OCI-M1 (cell line): ENCODE data around the gene SHB.
"Not testable (repeated sequence)": the region's sequence is repeated elsewhere in the genome, so short reads cannot be mapped to it uniquely, and the experiment has no call there.

Source experiments
- DNase-seq: peaks from one replicate; lab custom pipeline; 2025; lab: John Stamatoyannopoulos, UW

The SHB gene

GRCh38 chr9:37918665-37919170 is 150.3 kb downstream of the SHB start:
- no peak for DNase-seq

DNA sequence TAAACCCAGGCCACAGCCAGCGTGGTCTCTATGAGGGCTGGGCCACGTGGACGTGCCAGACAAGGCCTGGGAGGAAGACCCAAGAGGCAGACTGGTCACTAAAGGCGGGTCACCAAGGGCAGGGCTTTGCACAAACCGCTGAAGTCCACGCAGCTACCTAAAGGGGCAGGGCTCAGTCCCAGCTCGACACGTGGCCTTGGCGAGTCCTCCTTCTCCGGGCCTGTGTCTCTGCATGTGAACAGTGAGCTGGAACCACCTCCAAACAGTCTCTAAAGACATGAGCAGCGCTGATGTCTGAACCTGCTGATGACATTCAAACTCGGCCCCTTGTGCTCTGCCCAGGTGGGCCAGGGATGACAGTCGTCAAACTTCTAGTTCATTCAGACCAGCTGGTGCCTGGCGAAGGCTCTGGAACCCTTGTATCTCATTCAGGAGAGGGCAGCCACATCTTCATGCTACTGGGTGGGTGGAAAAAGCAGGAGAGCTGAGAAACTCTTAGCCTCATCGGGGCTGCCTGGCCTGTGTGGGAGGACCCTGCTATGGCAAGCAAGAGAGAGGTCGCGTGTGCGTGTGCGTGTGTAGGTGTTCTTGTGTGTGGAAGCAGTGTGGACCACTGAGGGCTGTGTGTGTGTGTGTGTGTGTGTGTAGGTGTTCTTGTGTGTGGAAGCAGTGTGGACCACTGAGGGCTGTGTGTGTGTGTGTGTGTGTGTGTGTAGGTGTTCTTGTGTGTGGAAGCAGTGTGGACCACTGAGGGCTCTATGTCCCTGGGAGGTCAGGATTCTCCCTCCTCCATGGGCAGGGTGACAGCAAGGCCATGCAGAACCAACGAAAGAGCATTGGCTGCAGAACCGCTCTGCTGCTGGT is 151.0 kb downstream of the SHB start:
- no peak for DNase-seq

GRCh38 chr9:37917313-37917731 is 151.7 kb downstream of the SHB start:
- no peak for DNase-seq

- no peak for DNase-seq
Observed at GRCh38 chr9:37916471-37917312, 152.3 kb downstream of the SHB start.

GRCh38 chr9:37915911-37916470 is 153.0 kb downstream of the SHB start:
- DNase-seq, result no peak

GRCh38 chr9:37914701-37915358 is 154.2 kb downstream of the SHB start:
- DNase-seq, result no peak

DNA sequence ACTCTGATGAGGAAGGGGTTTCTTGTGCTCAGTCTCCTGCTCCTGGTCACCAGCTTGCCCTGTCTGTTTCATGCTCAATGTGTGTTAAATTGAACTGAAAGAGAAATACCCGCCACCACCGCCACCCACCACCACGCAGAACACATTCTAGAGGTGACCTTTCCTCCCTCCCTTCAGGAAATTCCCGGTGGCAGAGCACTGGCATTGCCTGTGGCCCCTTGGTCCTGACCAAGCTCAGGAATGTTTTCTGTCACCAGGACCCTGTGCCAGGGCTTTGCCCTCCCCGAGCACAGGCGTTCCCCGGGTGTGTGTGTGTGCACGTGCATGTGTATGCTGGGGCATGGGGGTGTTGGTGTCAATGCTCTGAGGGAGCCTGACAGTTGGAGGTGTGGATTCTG is 154.9 kb downstream of the SHB start:
- DNase-seq, result no peak

- peak; percentile 95 for DNase-seq
Observed at GRCh38 chr9:37913480-37914153, 155.4 kb downstream of the SHB start.

DNA sequence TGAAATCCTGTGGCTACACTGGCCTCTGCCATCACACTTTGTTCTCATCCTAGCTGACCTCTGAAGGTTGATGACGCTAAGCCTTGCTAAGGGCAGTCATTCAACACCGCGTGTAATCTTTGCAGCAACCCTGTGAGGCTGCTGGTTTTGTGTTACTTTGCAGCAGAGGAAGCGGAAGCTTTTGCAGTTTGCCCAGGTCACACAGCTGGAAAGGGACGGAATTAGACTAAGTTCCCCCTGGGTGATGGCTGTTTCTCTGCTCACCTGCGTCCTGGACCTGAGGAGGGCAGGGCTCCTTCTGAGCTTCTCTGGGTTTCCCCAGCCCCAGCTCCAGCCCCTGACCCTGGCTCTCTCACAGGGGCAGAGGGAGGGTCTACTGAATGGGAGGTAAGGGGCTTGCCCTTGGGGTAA is 157.8 kb downstream of the SHB start:
- no peak for DNase-seq

DNA sequence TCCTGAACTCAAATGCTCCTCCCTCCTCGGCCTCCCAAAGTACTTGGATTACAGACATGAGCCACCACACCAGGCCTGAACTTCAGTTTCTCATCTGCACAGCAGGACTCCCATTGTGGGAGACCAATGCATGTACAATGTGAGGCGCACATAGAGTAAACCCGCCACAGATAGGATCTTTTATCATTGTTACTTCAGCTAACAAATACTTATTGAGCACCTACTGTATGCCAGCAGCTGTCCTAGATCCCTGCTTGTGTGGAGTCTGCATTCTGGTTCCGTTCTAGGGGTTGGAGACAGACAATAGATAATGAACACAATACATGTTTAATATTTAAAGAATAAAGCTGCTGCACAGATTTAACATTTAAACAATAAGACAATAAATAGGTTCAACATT is 158.8 kb downstream of the SHB start:
- no peak for DNase-seq

- DNase-seq, result not testable (repeated sequence)
Observed at GRCh38 chr9:37909836-37910235, 159.2 kb downstream of the SHB start.

DNA sequence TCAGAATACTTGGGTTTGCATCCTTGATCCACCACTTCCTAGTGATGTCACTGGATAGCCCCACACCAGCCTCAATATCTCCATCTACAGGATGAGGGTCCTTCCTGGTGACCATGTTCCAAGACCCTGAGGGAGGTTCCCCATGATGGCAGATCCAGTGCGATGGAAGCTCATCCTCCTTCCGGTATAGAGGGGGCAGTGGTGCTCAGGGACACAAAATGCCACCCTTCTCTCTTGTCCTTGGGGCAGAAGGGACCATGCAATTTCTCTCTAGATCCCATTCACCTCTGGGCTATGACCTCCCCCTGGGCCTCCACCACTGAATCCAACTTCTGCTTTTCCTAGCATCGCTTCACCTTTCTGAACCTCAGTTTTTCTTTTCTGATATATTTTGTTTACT is 159.7 kb downstream of the SHB start:
- DNase-seq, result no peak

- peak; percentile 17 for DNase-seq
Observed at GRCh38 chr9:37908698-37909186, 160.3 kb downstream of the SHB start.

DNA sequence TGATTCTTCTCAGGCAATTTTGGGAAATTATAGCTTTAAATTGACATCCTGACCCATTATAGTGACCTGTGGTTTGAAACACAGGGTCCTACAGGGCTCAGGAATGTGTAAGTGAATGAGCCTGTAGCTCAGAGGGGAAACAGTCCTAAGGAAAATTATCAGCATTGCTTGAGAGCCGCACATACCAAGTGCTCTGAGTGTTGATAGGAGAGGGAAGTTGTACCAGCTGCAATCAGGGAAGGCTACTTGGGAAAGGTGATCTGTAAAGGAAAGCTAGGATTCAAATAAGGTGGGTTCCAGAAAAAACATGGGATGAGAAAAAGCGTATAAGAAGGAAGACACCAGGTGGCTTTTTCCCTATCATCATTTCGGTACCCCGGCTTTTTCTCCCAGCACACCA is 160.7 kb downstream of the SHB start:
- DNase-seq, result no peak

- DNase-seq, result no peak
Observed at GRCh38 chr9:37906312-37907239, 162.5 kb downstream of the SHB start.

DNA sequence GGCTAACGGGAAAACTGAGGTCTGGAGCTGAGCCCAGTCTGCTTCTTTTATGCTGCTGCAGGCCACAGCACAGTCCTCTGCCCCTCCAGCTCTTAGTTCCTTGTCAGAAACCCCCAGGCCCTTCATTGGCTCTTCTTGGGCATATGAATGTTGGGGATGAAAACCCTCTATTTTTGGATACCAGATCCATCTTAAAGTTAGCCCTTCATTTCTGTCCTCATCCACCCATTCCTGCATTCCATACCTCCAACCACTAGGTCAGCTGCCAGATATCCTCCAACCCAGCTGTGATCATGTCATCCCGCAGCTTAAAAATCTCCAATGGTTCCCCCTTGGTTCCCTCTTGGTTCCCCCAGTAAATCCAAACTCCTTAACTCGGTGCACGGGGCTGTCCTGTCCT is 163.3 kb downstream of the SHB start:
- no peak for DNase-seq

- DNase-seq, result no peak
Observed at GRCh38 chr9:37905131-37905505, 163.9 kb downstream of the SHB start.

- no peak for DNase-seq
Observed at GRCh38 chr9:37904445-37905130, 164.4 kb downstream of the SHB start.

GRCh38 chr9:37903647-37904444 is 165.2 kb downstream of the SHB start, which contains the start of gene SLC25A51:
TSS of gene SLC25A51 (minus strand) at chr9:37904127. CDS start at chr9:37888550, 15,577 bp downstream.
- peak; percentile 93 for DNase-seq
